ENCODE data around the gene C17orf113. TPM values are rescaled to one million over a fixed set of nuclear protein-coding genes. Genes with fewer than 3 reads are reported as not detected.

The C17orf113 gene
- total and polyA plus RNA-seq, 2 of the 4 experiments (the other 2 are of a cell fraction) = under 0.01 to 0.03 TPM

DNA sequence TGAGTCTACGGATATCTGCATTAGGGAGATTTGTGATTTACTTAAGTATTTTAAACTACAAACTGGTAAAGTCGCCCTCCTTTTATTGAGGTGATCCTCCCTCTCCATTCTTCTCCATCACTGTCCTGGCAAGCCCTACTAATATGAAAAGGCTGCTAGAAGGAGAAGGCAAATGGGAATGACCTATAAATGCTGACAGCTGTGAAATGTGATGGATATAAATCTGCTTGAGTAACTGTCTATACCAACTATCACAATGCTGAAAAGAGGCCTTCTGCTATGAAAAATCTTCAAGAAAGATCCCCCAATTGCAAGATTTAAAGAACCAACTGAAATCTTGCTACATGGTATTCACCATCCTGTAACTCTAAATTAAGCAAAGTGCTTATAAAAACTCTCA lies 48.7 kb downstream of the C17orf113 start:
- Histone ChIP-seq H3K4me3 (ENCODE audit: insufficient read depth, low read depth, low read length) (no peak overlapping the region), H2AK5ac (ENCODE audit: low read depth, low read length) (no peak overlapping the region), H4K5ac (ENCODE audit: low read depth, low read length) (no peak overlapping the region), H2AFZ (replicated peaks; ENCODE audit: low read length, poor library complexity) (no peak overlapping the region), H3K18ac (ENCODE audit: low read depth, low read length) (no peak overlapping the region), H3K9me3 (ENCODE audit: control insufficient read depth, insufficient read depth, low read length) (no peaks in the 10 kb centered on the region), H2BK15ac (ENCODE audit: low read depth, low read length) (no peak overlapping the region), H3K27ac (ENCODE audit: insufficient read depth, low read length) (no peak overlapping the region), H4K8ac (ENCODE audit: low read depth in 2 of 2, low read length in 2 of 2) (no peak overlapping the region), H4K20me1 (ENCODE audit: insufficient read depth, low read length) (peaks cover 57% of the 10 kb centered on the region), H3K4ac (ENCODE audit: low read depth, low read length) (no peak overlapping the region), H3K4me1 (ENCODE audit: control insufficient read depth, insufficient read depth, low read length) (peaks cover 15% of the 10 kb centered on the region), H3K79me1 (ENCODE audit: low read depth in 1 of 2, low read length in 2 of 2) (peaks cover 45 to 81% of the 10 kb centered on the region in 2 experiments), H3K4me2 (ENCODE audit: low read depth, low read length) (no peak overlapping the region), H4K91ac (ENCODE audit: insufficient read depth, low read depth, low read length) (no peak overlapping the region), H3K23ac (ENCODE audit: low read depth, low read length) (no peak overlapping the region), H2BK120ac (ENCODE audit: low read depth, low read length) (no peak overlapping the region), H2AK9ac (replicated peaks; ENCODE audit: low read depth, low read length, poor library complexity) (no peak overlapping the region), H3K9me1 (ENCODE audit: insufficient read depth, low read length) (peaks cover 17% of the 10 kb centered on the region), H3K9ac (ENCODE audit: low read depth, low read length) (no peak overlapping the region), H3K56ac (ENCODE audit: extremely low read depth, insufficient read depth, low read length) (no peak overlapping the region), H2BK20ac (ENCODE audit: low read depth, low read length) (no peak overlapping the region), H3K27me3 (ENCODE audit: control insufficient read depth, insufficient read depth, low read length) (no peaks in the 10 kb centered on the region), H3K14ac (replicated peaks; ENCODE audit: low read depth, low read length) (no peak overlapping the region), H3K36me3 (ENCODE audit: control insufficient read depth, insufficient read depth, low read length) (peaks cover 29% of the 10 kb centered on the region), H2BK5ac (ENCODE audit: low read depth, low read length, poor library complexity, severe bottlenecking) (no peak overlapping the region)
- dilution Hi-C loops (cut with HindIII; ENCODE audit: low sequenced_read_pairs, unreplicated experiment) (no loop called here), in situ Hi-C loops (cut with MboI; ENCODE audit: low sequenced_read_pairs) (no loop called here), intact Hi-C loops (cut with micrococcal nuclease) (loop anchor here (2.0 kb wide), 1 partner anchor 15 kb away; the partner anchor contains the start of gene DNAJC7)
- no CpG with 5 or more reads among the region's 2 CpGs for WGBS, 2 experiments (ENCODE audit: extremely low coverage in 2 of 2, insufficient read length in 1 of 2)
- ATAC-seq (ENCODE audit: low read depth) (no peak), DNase-seq (no peak)
- ChIA-PET POLR2A (ENCODE audit: unreplicated experiment) (no interaction called here), CTCF (no interaction called here)
- no peak for TF ChIP-seq USF2 (IDR thresholded peaks at IDR 0.05; ENCODE audit: low read depth, low read length)
- TF ChIP-seq MAFK (IDR thresholded peaks at IDR 0.05; ENCODE audit: low read depth, low read length) = peak; percentile 76
- TF ChIP-seq SMC3 (IDR thresholded peaks at IDR 0.05; ENCODE audit: low read depth, low read length) = no peak
- TF ChIP-seq ELK1 (IDR thresholded peaks at IDR 0.05; ENCODE audit: borderline replicate concordance, low read depth, low read length) = no peak
- no peak for TF ChIP-seq POLR2A (IDR thresholded peaks at IDR 0.05; ENCODE audit: low read depth, low read length)
- no peak for TF ChIP-seq RCOR1 (IDR thresholded peaks at IDR 0.05; ENCODE audit: insufficient replicate concordance, low read length)
- no peak for TF ChIP-seq CHD1 (IDR thresholded peaks at IDR 0.05; ENCODE audit: low read depth, low read length)
- no TSS peak for BruUV-seq (replicated peaks)

Data from IMR-90 (cell line).